NCI-H1436 (cell line): ENCODE data around the gene COL4A1.
A peak's percentile ranks its signal among the peaks of the same experiment; 100 is the strongest.
"Not testable (repeated sequence)": the region's sequence is repeated elsewhere in the genome, so short reads cannot be mapped to it uniquely, and the experiment has no call there.

Experiments
- DNase-seq: peaks from one replicate; lab custom pipeline; 2025; lab: John Stamatoyannopoulos, UW

The COL4A1 gene

GRCh38 chr13:110131424-110131823, 175.5 kb downstream of the COL4A1 start:
- DNase-seq, result no peak

GRCh38 chr13:110130431-110130830, 176.5 kb downstream of the COL4A1 start:
- DNase-seq, result no peak

DNA sequence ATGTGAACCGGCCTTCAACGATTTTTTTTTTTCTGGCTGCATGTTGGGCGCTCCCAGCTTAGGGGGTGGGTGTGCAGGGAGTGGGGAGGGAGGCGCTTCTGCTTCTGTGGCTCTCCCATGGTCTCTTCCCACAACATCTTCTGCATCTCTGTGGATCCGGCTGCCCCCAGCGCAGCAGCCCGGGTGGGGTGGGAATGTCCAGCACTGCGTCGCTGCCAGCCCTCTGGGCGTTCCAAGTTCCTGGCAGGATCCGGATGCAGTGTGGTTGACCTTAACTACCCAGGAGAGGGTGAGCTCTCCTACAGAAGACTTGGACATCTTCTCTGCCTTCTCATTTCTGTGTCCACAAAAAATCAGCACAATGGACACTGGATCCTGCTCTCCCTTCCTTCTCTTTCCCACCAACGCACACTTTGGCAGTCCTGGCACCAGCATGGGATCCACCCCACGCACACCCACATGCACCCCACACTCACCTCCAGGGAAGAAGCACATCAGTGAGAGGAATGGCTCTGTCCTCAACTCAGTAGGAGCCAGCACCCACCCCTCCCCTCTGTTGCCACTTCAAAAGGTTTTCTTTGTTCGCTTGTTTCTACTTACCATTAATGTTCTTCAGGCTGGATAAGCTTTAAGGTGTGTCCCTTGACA, 177.3 kb downstream of the COL4A1 start:
- DNase-seq, result no peak

- DNase-seq, result no peak
Measured at GRCh38 chr13:110129076-110129475, 177.9 kb downstream of the COL4A1 start.

- DNase-seq, result no peak
Measured at GRCh38 chr13:110128546-110128945, 178.4 kb downstream of the COL4A1 start.

- no peak for DNase-seq
Measured at GRCh38 chr13:110127986-110128511, 178.9 kb downstream of the COL4A1 start.

DNA sequence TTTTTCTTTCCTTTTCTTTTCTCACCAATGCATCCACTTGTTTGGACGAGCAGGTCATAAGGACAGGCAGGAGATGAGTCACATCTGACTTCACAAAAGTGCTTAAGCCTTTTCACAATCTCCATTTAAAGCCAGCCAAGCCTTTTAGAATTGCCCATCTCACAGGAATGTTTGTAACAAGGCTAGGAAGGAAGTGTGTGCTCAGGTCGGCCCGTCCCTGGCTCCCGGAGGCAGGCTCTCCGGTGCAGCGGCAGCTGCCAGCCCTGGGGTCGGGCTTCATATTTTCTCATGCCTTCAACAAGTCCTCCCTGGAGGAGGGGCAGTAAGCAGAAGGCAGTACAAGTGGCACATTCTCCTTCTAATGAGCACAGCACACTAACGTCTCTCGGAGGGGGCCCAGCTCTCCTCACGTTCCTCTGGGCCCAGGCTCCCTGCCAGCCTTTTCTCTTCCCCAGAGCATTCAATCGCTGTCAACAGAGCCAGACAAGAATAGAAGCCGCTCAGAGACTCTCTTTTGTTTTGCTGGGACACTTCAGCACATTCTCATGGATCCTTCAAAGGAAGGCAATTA, 180.5 kb downstream of the COL4A1 start:
- peak; percentile 27 for DNase-seq

DNA sequence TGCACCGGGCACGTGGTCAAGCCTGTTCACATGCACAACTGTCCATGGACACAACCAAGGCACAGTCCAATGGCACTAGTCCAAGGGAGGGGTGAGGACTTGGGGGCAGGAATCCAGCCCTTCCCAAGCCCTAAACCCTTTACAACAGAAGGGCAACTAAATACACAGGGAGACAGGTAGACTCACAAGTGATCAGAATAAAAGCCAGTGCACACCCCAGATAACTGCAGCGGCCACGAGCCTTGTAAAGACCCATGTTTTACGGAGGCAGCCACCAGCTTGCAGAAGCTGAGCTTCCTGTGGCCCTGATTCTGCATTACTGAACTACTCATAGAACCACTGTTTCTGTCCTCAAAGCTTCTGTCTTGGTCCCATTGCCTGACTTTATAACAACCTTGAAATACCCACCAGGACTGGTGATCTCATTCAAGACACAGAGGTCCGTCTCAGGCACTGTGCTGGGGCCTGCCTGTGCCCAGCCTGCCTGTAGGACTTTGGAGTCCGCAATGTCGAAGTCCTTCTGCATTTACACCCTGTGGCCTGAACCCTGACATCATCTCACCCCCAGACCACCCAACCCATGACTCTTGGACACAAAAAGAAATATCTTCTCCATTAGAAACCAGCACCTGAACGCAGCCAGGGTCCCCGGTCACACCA, 181.2 kb downstream of the COL4A1 start:
- no peak for DNase-seq

DNA sequence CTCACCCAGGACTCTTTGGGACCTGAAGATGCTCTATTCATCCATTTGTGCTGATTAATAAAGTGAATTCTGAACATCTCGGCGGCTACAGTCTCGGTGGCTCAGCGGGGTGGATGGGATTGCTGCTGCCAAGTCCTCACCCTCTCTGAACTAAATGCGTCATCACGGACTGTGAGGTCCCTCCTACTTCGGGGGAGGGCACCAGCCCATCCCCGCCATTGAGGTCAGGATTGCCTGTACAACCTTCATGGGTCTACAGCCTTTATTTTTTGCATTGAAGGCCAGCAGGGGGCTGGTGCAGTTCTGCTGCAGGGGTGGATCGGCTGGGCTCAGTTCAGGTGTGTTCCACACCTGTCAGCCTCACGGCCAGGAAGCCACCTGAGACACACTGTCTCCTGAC, 181.8 kb downstream of the COL4A1 start:
- DNase-seq, result no peak

DNA sequence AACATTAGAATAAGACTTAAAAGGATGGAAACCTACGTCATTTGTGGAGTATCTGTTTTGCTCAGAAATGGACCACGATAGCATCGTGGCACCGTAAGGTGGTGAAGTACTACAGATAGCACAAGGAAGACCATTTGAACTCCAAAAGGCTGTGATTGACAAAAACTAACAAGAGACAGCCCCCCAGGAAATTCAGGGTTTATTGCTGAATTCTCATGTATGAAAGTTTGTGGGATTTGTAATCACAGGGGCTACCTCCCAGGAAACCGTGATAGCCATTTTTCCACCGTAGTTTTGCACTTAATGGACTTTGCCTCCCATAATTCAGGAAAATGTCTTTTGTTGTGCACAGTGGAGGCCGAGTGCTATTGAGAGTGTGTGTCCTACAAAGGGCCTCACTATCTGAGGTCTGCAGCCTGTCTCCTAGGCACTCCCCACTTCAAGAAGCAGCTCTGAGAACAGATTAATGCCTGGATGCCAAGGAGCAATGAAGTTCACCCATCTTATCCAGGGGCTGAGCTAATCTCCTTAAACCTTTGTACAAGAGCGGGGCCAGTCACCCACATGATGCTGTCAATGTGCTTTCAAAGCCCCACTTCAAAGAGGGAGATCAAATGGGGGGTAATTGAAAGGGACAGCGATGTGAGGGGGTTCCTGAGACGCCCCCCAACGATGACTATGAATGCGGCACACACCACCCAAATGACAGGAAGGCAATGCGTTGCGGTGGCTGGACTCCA, 182.6 kb downstream of the COL4A1 start:
- no peak for DNase-seq

DNA sequence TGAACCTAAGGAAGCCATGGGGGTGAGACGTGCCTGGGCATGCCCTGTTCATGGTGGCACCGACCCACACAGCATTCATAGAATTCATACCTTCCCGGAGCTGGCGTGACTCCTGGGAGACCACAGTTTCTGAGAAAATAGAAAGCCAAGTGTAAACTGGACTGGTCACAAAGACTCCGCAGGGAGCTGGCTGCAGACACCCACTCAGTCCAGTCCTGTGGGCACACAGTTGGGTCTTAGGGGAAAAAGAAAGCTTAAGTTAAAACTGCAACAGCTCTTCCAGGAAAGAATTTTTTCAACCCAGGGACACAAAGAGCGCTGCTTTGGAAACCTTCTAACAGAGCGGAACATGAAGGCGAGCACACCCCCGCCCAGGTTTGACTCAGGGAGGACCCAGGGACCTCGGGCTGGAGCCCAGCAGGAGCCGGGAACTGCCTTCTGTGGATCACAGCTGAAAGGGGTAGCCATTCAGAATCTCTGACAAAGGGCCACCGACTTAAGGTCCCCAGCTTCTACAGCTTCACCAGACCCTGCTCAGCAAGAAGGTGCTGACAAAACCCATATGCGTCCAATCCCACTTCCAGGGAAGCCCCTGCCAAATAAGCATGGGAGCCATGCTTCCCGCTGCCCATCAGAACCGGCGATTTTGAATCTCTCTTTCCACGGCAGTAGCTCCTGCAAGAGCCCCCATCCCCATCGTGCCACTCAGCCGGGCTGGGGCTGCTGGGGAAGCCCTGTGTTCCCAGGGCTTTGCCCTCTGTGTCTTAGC, 183.7 kb downstream of the COL4A1 start:
- no peak for DNase-seq

- DNase-seq, result no peak
Measured at GRCh38 chr13:110121422-110122083, 185.4 kb downstream of the COL4A1 start.

GRCh38 chr13:110119935-110120905, 186.7 kb downstream of the COL4A1 start:
- DNase-seq, result no peak

DNA sequence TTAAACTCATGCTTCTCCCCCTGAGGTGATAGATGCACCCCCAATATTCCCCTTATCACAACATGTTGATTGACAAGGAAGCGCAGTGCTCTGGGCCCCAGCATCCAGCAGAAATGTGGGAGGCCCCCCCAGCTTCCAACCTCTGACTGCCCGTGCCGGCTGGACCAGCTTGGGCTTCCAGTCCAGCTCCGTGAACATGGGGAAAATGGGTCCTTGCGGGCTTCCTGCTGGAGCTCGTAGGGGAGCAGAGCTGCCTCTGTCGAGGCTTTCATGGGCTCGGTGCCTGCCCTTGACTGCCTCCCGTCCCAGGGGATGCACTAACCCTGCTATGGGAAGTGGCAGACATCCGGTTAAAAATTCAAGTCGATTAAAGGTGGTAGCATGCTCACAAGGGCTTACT, 188.9 kb downstream of the COL4A1 start:
- no peak for DNase-seq

- no peak for DNase-seq
Measured at GRCh38 chr13:110116072-110116487, 190.9 kb downstream of the COL4A1 start.

GRCh38 chr13:110115591-110115990, 191.4 kb downstream of the COL4A1 start:
- no peak for DNase-seq

GRCh38 chr13:110114316-110114715, 192.6 kb downstream of the COL4A1 start:
- DNase-seq, result no peak

- no peak for DNase-seq
Measured at GRCh38 chr13:110113284-110113764, 193.6 kb downstream of the COL4A1 start.

DNA sequence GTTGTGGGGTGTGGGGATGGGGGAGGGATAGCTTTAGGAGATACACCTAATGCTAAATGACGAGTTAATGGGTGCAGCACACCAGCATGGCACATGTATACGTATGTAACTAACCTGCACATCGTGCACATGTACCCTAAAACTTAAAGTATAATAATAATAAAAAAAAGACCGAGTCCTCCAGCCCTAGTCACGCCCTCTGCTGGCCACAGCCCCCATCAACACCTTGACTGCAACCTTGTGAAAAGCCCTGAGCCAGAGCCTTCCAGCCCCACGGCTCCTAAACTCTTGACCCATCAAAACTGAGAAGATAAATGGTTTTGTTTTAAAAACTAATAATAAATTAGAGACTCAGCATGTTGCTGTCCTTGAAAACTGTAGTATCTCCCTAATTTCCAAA, 194.6 kb downstream of the COL4A1 start:
- DNase-seq, result not testable (repeated sequence)

- DNase-seq, result no peak
Measured at GRCh38 chr13:110110783-110111182, 196.2 kb downstream of the COL4A1 start.
